Activated naive CD8-positive, alpha-beta T cell treated with anti-CD3 and anti-CD28 coated beads for 36 hours (primary cell): ENCODE data around the gene COBL. TPM values are rescaled to one million over a fixed set of nuclear protein-coding genes. Genes with fewer than 3 reads are reported as not detected.
A peak's percentile ranks its signal among the peaks of the same experiment; 100 is the strongest.

Source experiments
- DNase-seq: peaks from one replicate; pipeline ENCODE4 v3.0.0; 2021
- H3K27ac Mint-ChIP-seq: one replicate; pipeline ENCODE4 v1.8.0; 2022; ENCODE audit warnings: mild to moderate bottlenecking, moderate library complexity, mixed read lengths
- H3K27me3 Mint-ChIP-seq: one replicate; pipeline ENCODE4 v1.8.0; 2022; ENCODE audit warnings: mild to moderate bottlenecking, mixed read lengths
- H3K36me3 Mint-ChIP-seq: one replicate; pipeline ENCODE4 v1.8.0; 2021; ENCODE audit warnings: mild to moderate bottlenecking, mixed read lengths
- H3K4me1 Mint-ChIP-seq: one replicate; pipeline ENCODE4 v1.8.0; 2021; ENCODE audit warnings: mixed read lengths
- H3K4me3 Mint-ChIP-seq: one replicate; pipeline ENCODE4 v1.8.0; 2022; ENCODE audit warnings: mild to moderate bottlenecking, moderate library complexity, mixed read lengths
- H3K9me3 Mint-ChIP-seq: one replicate; pipeline ENCODE4 v1.8.0; 2022; ENCODE audit warnings: mixed read lengths
- total RNA-seq, 2 experiments: library from RNA; stranded (reverse); gene quantifications; one replicate each; pipeline ENCODE4 v1.2.3, GENCODE V29; 2021

COBL gene
- total RNA-seq, 2 experiments from 2014 or later: not detected

GRCh38 chr7:51162724-51163329 lies 153.8 kb downstream of the COBL start:
- Mint-ChIP-seq H3K4me1 (peaks cover 3% of the 10 kb centered on the region), H3K27ac (no peak overlapping the region), H3K4me3 (no peak overlapping the region), H3K9me3 (no peaks in the 10 kb centered on the region), H3K36me3 (no peaks in the 10 kb centered on the region), H3K27me3 (peaks cover 40% of the 10 kb centered on the region)
- DNase-seq: peak; percentile 61

GRCh38 chr7:51161937-51162336 lies 154.7 kb downstream of the COBL start:
- DNase-seq: no peak
- H3K36me3 Mint-ChIP-seq: no peaks in the 10 kb centered on the region
- no peaks in the 10 kb centered on the region for H3K9me3 Mint-ChIP-seq
- peaks cover 35% of the 10 kb centered on the region for H3K27me3 Mint-ChIP-seq
- peaks cover 3% of the 10 kb centered on the region for H3K4me1 Mint-ChIP-seq
- H3K4me3 Mint-ChIP-seq: no peak overlapping the region
- H3K27ac Mint-ChIP-seq: no peak overlapping the region

GRCh38 chr7:51160990-51161615 lies 155.5 kb downstream of the COBL start:
- Mint-ChIP-seq H3K4me3 (no peak overlapping the region), H3K27me3 (peaks cover 34% of the 10 kb centered on the region), H3K27ac (no peak overlapping the region), H3K9me3 (no peaks in the 10 kb centered on the region), H3K4me1 (peaks cover 3% of the 10 kb centered on the region), H3K36me3 (no peaks in the 10 kb centered on the region)
- peak; percentile 48 for DNase-seq

- Mint-ChIP-seq H3K27ac (no peak overlapping the region), H3K27me3 (peaks cover 28% of the 10 kb centered on the region), H3K4me1 (peaks cover 3% of the 10 kb centered on the region), H3K36me3 (no peaks in the 10 kb centered on the region), H3K9me3 (no peaks in the 10 kb centered on the region), H3K4me3 (no peak overlapping the region)
- no peak for DNase-seq
These were observed 156.2 kb downstream of the COBL start for GRCh38 chr7:51160411-51160810.

- no peaks in the 10 kb centered on the region for H3K36me3 Mint-ChIP-seq
- H3K4me3 Mint-ChIP-seq: no peak overlapping the region
- no peak overlapping the region for H3K27ac Mint-ChIP-seq
- H3K4me1 Mint-ChIP-seq: peaks cover 3% of the 10 kb centered on the region
- no peaks in the 10 kb centered on the region for H3K9me3 Mint-ChIP-seq
- DNase-seq: no peak
- H3K27me3 Mint-ChIP-seq: peaks cover 16% of the 10 kb centered on the region
These were observed 157.7 kb downstream of the COBL start for GRCh38 chr7:51158742-51159445.

GRCh38 chr7:51158211-51158610 lies 158.4 kb downstream of the COBL start:
- no peak for DNase-seq
- Mint-ChIP-seq H3K27me3 (peaks cover 11% of the 10 kb centered on the region), H3K9me3 (no peaks in the 10 kb centered on the region), H3K27ac (no peak overlapping the region), H3K4me1 (peaks cover 2% of the 10 kb centered on the region), H3K4me3 (no peak overlapping the region), H3K36me3 (no peaks in the 10 kb centered on the region)

GRCh38 chr7:51154201-51154600 lies 162.4 kb downstream of the COBL start:
- no peak overlapping the region for H3K27ac Mint-ChIP-seq
- H3K9me3 Mint-ChIP-seq: no peaks in the 10 kb centered on the region
- H3K4me1 Mint-ChIP-seq: no peaks in the 10 kb centered on the region
- no peak overlapping the region for H3K4me3 Mint-ChIP-seq
- peaks cover 4% of the 10 kb centered on the region for H3K27me3 Mint-ChIP-seq
- no peak for DNase-seq
- H3K36me3 Mint-ChIP-seq: no peaks in the 10 kb centered on the region

GRCh38 chr7:51152706-51153200 lies 163.9 kb downstream of the COBL start:
- H3K4me3 Mint-ChIP-seq: no peak overlapping the region
- no peaks in the 10 kb centered on the region for H3K36me3 Mint-ChIP-seq
- no peak for DNase-seq
- no peaks in the 10 kb centered on the region for H3K4me1 Mint-ChIP-seq
- no peaks in the 10 kb centered on the region for H3K27me3 Mint-ChIP-seq
- H3K9me3 Mint-ChIP-seq: peaks cover 4% of the 10 kb centered on the region
- no peak overlapping the region for H3K27ac Mint-ChIP-seq

GRCh38 chr7:51151455-51151854 lies 165.2 kb downstream of the COBL start:
- Mint-ChIP-seq H3K36me3 (no peaks in the 10 kb centered on the region), H3K4me1 (no peaks in the 10 kb centered on the region), H3K27ac (no peak overlapping the region), H3K4me3 (no peak overlapping the region), H3K27me3 (no peaks in the 10 kb centered on the region), H3K9me3 (peaks cover 8% of the 10 kb centered on the region)
- no peak for DNase-seq

GRCh38 chr7:51150193-51150592 lies 166.4 kb downstream of the COBL start:
- Mint-ChIP-seq H3K4me1 (no peaks in the 10 kb centered on the region), H3K27ac (no peak overlapping the region), H3K9me3 (peaks cover 8% of the 10 kb centered on the region), H3K27me3 (no peaks in the 10 kb centered on the region), H3K36me3 (no peaks in the 10 kb centered on the region), H3K4me3 (no peak overlapping the region)
- DNase-seq: no peak

- H3K36me3 Mint-ChIP-seq: no peaks in the 10 kb centered on the region
- H3K27ac Mint-ChIP-seq: no peak overlapping the region
- peaks cover 8% of the 10 kb centered on the region for H3K9me3 Mint-ChIP-seq
These were observed 168.4 kb downstream of the COBL start for GRCh38 chr7:51148216-51148615.

GRCh38 chr7:51146816-51147586 lies 169.6 kb downstream of the COBL start:
- no peak for DNase-seq
- Mint-ChIP-seq H3K4me1 (no peaks in the 10 kb centered on the region), H3K9me3 (peaks cover 8% of the 10 kb centered on the region), H3K36me3 (no peaks in the 10 kb centered on the region), H3K4me3 (no peak overlapping the region), H3K27ac (no peak overlapping the region), H3K27me3 (no peaks in the 10 kb centered on the region)

More at GRCh38 chr7:51148216-51148615, 168.4 kb downstream of the COBL start:
- no peaks in the 10 kb centered on the region for H3K27me3 Mint-ChIP-seq
- no peak for DNase-seq
- H3K4me1 Mint-ChIP-seq: no peaks in the 10 kb centered on the region
- no peak overlapping the region for H3K4me3 Mint-ChIP-seq

- Mint-ChIP-seq H3K4me3 (no peak overlapping the region), H3K27ac (no peak overlapping the region), H3K36me3 (no peaks in the 10 kb centered on the region), H3K9me3 (peaks cover 8% of the 10 kb centered on the region), H3K4me1 (peaks cover 1% of the 10 kb centered on the region), H3K27me3 (no peaks in the 10 kb centered on the region)
- no peak for DNase-seq
These were observed 172.4 kb downstream of the COBL start for GRCh38 chr7:51144178-51144577.

GRCh38 chr7:51142741-51143385 lies 173.7 kb downstream of the COBL start:
- Mint-ChIP-seq H3K4me3 (no peak overlapping the region), H3K27ac (no peak overlapping the region), H3K9me3 (peaks cover 4% of the 10 kb centered on the region), H3K4me1 (peaks cover 1% of the 10 kb centered on the region), H3K36me3 (no peaks in the 10 kb centered on the region), H3K27me3 (no peaks in the 10 kb centered on the region)
- no peak for DNase-seq
